Frontal cortex (tissue), 4 donors: ENCODE results near the gene CDCA3. TPM values are rescaled to one million over a fixed set of nuclear protein-coding genes. Genes with fewer than 3 reads are reported as not detected.
"Not testable (repeated sequence)": the region's sequence is repeated elsewhere in the genome, so short reads cannot be mapped to it uniquely, and the experiment has no call there.

Source experiments
- DNase-seq, 2 donors: peaks; one replicate each; pipeline ENCODE4 v3.0.0; 2012; ENCODE audit warnings: low spot score in 2 of 2
- FAIRE-seq: peaks from 2 replicates; lab custom pipeline; 2012; peaks lifted over from hg19 to GRCh38; lab: Jason Lieb, UNC
- total RNA-seq: library from RNA; depleted of rRNA; stranded (reverse); fragments of >200 nt; gene quantifications from one replicate; pipeline ENCODE4 v1.2.3, GENCODE V29; 2014
- donor health status: control.
- donor health status: control.
- donor health status: control.

The CDCA3 gene
- 2.9 TPM for total RNA-seq

GRCh38 chr12:6851153-6851920 lies at the start of gene CDCA3:
Gene CDCA3 (minus strand): TSS chr12:6851286. CDS start chr12:6850952, 334 bp downstream.
- DNase-seq (peak; percentile 95 to 100), FAIRE-seq (no peak)

GRCh38 chr12:6899837-6900519 lies 48.9 kb upstream of the CDCA3 start:
- no peak for DNase-seq
- no peak for FAIRE-seq

GRCh38 chr12:6899427-6899826 lies 48.3 kb upstream of the CDCA3 start:
- FAIRE-seq = no peak
- no peak for DNase-seq

GRCh38 chr12:6896846-6897435 lies 45.9 kb upstream of the CDCA3 start:
- DNase-seq (no peak), FAIRE-seq (no peak)

GRCh38 chr12:6894321-6894720 lies 43.2 kb upstream of the CDCA3 start:
- FAIRE-seq (no peak), DNase-seq (no peak)

- not testable (repeated sequence) for FAIRE-seq
Measured at GRCh38 chr12:6892683-6893082, 41.6 kb upstream of the CDCA3 start.

GRCh38 chr12:6891646-6892001 lies 40.5 kb upstream of the CDCA3 start:
- no peak for DNase-seq
- no peak for FAIRE-seq

More at GRCh38 chr12:6892683-6893082, 41.6 kb upstream of the CDCA3 start:
- DNase-seq = not testable (repeated sequence)

GRCh38 chr12:6890789-6891645 lies 39.9 kb upstream of the CDCA3 start:
- FAIRE-seq = no peak
- DNase-seq = peak; percentile 96

- not testable (repeated sequence) for DNase-seq, FAIRE-seq
Measured at GRCh38 chr12:6889775-6890573, 38.9 kb upstream of the CDCA3 start.

- FAIRE-seq, DNase-seq: not testable (repeated sequence)
Measured at GRCh38 chr12:6888794-6889193, 37.7 kb upstream of the CDCA3 start.

GRCh38 chr12:6888360-6888759 lies 37.3 kb upstream of the CDCA3 start:
- FAIRE-seq (no peak), DNase-seq (no peak)

GRCh38 chr12:6887460-6887859 lies 36.4 kb upstream of the CDCA3 start:
- DNase-seq (no peak), FAIRE-seq (no peak)

GRCh38 chr12:6886206-6886999 lies 35.3 kb upstream of the CDCA3 start:
- FAIRE-seq, DNase-seq: not testable (repeated sequence)

GRCh38 chr12:6884539-6884938 lies 33.5 kb upstream of the CDCA3 start:
- no peak for DNase-seq
- no peak for FAIRE-seq

- DNase-seq = no peak
- no peak for FAIRE-seq
Measured at GRCh38 chr12:6883683-6884082, 32.6 kb upstream of the CDCA3 start.

GRCh38 chr12:6883252-6883651 lies 32.2 kb upstream of the CDCA3 start:
- FAIRE-seq (no peak), DNase-seq (no peak)

GRCh38 chr12:6879824-6880223 lies 28.7 kb upstream of the CDCA3 start:
- DNase-seq, FAIRE-seq: not testable (repeated sequence)

- FAIRE-seq = not testable (repeated sequence)
Measured at GRCh38 chr12:6874015-6874368, 22.9 kb upstream of the CDCA3 start.

More at GRCh38 chr12:6874015-6874368, 22.9 kb upstream of the CDCA3 start:
- DNase-seq = not testable (repeated sequence)
